T-helper 2 cell treated with Interferon-gamma antibody and Interleukin-4, amounts not matched to agents 100 ng/mL and 5 ng/mL, for 36 hours (primary cell): ENCODE measurements around the gene ENTR1. TPM values are rescaled to one million over a fixed set of nuclear protein-coding genes. Genes with fewer than 3 reads are reported as not detected.

Experiments used
- intact Hi-C: fragments of 100-400 bp; cut with micrococcal nuclease; formaldehyde crosslinking; loops from one replicate; pipeline ENCODE4 v1.15.1; 2023
- total RNA-seq: library from RNA; stranded (reverse); gene quantifications from 2 replicates; pipeline ENCODE4 v1.2.3, GENCODE V29; 2022

The ENTR1 gene, protein sequence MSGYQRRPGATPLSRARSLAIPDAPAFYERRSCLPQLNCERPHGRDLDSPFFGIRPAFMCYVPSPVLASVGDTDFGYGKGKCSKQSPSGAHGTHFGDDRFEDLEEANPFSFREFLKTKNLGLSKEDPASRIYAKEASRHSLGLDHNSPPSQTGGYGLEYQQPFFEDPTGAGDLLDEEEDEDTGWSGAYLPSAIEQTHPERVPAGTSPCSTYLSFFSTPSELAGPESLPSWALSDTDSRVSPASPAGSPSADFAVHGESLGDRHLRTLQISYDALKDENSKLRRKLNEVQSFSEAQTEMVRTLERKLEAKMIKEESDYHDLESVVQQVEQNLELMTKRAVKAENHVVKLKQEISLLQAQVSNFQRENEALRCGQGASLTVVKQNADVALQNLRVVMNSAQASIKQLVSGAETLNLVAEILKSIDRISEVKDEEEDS
- total RNA-seq: 65.1 and 69.9 TPM in 2 replicates

DNA sequence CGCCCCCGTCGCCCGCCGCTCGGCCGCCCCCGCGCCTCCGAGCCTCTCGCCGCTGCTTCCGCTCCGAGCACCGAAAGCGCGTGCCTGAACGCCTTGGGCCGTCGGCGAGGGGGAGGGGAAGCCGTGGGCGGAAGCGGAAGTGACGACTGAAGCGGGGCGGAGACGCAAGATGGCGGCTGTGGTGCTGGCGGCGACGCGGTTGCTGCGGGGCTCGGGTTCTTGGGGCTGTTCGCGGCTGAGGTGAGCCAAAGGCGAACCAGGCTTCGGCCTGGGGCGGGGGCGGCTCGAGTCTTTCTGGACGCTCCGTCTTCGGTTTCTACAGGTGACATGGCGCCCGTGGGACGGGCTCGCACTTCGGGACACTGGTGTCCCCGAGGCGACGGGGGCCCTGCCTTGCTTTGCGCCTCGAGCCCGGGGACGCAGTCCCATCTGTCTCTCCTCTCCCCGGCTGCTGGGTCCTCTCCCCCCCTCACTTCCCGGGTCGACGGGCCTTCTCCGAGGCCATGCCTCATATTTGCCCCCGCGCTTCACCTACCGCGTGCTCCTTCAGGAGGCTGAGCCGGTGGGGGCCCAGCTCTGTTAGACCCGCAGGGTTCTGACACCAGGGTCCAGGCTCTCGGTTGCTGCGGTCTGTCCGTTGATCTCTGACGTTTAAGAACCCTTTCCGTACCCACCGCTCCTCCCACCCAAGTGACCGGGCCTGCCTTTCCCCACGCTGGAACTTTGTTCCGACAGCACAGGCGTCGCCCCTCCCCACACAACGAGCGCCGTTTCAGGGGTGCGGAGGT, at the start of gene ENTR1, which contains the start of gene PMPCA:
Gene ENTR1, minus strand, starts transcription at position 115 of the 788 bp plus-strand sequence. CDS start 217 bp downstream, outside the sequence.
Gene PMPCA, plus strand, starts transcription at position 159 of the 788 bp plus-strand sequence. Its CDS starts 11 bp downstream, at position 170.
- intact Hi-C loops: loop anchor here (1.0 kb wide), 2 partner anchors 10 to 73 kb away; partner anchors contain the start of genes SEC16A and SNAPC4

DNA sequence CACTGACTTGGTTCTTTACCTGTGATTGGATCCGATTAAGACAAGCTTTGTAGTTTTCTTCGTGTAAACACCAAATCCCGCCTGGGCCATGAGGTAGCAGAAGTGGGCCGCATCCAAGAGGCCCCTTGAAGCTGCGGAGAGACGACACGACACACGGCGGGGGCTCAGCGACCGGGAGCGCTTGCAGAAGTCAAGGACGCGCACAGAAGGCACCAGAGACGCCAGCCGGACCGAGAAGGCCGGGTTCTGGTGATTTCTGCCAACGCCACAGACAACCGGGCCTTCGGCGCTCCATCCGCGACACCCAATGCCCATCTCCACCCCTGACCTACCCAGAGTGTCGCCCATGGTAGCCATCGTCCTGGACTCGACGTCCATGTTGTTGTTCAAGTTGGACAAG, 49.0 kb upstream of the ENTR1 start:
- intact Hi-C loops: no loop called here

DNA sequence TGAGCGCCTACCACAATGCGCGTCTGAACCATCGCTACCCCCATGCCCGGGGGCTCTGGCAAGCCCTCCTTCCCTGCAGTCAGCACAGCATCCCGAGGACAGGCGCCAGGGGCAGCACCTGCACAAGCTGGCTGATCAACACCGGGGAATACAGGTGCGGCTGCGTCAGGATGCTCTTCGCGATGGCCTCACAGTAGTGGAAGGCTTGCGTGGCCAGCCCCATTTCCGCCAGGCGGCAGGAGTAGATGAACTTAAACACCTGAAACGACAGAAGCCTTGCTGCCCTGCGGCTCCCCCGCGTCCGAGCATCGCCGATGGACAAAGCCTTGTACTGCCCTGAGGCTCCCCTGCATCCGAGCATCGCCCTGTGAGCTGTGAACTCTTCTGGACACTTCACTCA, 46.9 kb upstream of the ENTR1 start:
- intact Hi-C loops: no loop called here

DNA sequence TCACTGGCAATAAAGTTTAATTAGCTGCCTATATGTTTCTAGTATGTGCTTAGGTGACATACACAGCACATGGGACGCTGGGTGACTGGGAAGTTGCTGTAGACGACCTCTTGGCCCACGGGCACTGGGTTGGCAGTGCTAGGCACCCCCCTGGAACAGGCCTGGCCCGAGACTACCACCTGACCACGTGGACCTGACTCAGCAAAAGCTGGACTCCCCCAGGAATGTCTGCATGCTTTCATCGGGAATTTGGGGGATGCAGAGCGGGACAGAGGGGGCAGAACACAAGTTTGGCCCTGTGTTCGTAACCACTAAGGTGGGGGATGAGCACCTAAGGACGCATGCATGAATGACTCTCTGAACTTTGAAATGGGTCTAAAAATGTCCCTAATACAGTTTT, 45.8 kb upstream of the ENTR1 start:
- intact Hi-C loops: no loop called here

DNA sequence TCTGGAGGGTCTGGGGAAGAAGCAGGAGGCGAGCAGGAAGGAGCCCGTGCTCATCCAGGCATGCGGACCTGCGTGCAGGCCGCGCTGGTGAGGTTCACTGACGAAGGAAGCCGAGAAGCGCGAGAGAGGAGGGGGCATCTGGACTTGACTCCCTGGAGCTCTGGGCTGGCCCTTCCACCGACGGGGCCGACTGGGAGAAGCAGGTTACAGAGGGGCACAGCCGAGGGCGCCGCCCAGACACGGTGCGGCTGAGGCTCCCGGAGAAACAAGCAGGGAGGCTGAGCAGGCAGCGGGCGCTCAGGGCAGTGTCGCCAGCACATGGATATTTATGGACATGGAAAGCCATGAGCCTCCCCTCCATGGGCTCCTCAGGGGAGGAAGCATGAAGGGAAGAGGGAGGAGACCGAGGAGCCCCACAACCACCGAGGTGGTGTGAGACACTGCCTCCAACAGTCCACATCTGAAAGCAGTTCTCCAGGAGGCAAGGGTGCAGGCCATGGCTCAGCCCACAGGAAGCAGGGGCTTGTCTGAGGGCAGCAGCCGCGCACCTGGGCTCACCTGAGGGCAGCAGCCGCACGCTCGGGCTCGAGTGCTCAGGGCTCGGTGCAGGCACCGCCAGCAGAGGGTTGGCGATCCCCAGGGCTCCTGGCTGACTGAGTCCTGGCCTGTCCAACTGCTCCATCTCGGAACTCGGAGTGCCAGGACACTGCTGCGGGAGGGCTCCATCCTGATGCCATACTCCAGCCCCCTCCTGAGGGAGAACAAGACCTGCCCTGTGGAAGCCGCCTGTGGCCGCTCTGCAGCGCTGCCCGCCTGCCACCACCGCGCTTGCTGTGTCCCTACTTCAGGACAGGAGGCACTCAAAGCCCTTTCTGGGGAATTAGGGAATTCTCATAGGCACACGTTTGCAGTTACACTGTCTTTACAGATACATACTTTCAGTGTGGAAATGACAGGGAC, 44.9 kb upstream of the ENTR1 start:
- intact Hi-C loops: no loop called here

DNA sequence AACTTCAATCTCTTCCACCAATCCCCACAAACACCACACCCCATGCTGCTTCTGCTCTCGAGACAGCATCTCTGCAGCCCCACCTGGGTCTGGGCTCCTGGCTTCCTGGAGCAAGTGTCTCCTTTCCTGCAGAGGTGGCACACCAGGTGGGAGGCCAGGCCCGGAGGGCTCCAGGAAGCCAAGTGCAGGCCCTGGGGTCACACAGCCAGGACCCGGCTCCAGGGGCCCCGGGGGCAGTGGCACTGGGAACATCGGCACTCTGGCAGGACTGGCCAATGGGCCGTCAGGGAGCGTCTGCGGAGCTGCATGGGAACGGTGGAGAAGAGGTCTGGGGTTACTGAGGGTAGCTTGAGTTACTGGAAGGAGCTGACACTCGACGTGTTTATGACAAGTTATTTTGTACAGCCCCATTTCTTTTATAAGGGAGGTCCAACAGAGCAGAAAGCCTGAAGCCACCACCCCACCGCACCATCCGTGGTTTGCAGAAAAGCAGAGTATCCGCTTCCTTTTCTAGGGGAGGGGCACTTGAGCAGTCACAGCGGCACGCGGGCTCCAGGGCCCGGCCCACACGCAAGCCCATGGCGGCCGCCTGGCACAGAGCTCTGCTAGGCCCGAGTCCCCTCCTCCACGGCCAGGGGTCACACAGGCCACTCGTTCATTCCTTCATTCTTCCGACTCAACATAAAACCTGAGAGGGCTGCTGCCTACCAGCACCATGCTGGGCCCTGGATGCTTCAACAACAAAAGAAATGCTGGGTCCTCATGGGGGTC, 43.8 kb upstream of the ENTR1 start:
- intact Hi-C loops: no loop called here

DNA sequence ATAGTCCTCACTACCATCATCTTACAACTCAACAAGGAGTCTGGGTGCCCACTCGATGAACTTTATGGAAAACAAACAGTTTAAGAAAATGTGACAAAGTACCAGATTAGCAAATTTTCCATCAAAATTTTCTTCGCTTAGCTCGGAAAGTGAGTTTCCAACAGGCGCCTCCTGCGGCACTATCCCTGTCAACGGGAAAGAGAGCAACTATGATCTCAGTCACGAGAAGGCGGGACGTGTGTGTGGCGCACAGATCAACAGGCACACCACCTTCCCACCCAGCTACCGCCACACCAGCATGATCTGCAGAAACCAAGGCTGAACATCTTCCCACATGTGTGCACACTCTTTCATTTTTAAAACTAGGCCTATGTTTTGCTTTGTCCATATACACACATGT, 42.9 kb upstream of the ENTR1 start:
- intact Hi-C loops: no loop called here

DNA sequence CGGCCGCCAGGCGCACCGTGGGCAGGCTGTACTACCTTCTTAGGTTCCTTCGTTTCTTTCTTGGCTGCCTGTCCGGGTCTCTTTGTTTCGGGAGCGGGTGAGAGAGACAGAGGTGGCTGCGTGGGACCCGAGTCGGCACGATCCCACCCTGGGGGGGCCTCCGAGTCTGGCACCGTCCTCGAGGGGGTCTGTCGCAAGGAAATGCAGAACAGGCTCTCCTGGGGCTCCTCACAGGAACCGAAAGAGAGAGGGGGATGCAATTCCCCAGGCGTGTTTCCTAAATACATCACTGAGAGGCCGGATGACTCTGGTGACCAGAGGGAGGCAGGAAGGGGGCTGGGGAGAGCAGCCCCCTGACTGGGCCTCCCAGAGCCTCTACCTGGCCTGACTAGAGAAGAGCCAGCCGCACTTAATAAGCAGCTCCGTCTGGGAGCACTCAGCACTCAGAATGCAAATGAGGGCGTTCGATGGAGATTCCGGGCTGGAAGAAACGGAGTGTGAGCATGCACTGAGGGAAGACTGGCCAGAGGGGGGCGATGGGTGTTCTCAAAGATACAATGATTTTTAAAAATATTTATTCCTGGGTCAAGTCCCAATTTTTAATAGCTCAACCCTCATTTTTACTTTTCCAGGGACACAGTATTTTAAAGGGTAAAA, 40.9 kb upstream of the ENTR1 start:
- intact Hi-C loops: no loop called here

DNA sequence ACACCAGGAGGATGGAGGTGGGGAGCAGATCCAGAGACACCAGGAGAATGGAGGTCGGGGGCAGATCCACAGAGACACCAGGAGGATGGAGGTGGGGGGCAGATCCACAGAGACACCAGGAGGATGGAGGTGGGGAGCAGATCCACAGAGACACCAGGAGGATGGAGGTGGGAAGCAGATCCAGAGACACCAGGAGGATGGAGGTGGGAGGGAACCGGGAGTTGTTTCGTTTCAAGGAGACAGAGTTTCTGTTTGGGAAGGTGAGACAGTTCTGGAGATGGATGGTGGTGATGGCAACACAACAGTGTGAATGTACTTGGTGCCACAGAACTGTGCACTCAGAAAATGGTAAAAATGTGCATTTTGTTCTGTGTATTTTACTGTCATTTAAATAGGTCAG, 38.2 kb upstream of the ENTR1 start:
- intact Hi-C loops: no loop called here

DNA sequence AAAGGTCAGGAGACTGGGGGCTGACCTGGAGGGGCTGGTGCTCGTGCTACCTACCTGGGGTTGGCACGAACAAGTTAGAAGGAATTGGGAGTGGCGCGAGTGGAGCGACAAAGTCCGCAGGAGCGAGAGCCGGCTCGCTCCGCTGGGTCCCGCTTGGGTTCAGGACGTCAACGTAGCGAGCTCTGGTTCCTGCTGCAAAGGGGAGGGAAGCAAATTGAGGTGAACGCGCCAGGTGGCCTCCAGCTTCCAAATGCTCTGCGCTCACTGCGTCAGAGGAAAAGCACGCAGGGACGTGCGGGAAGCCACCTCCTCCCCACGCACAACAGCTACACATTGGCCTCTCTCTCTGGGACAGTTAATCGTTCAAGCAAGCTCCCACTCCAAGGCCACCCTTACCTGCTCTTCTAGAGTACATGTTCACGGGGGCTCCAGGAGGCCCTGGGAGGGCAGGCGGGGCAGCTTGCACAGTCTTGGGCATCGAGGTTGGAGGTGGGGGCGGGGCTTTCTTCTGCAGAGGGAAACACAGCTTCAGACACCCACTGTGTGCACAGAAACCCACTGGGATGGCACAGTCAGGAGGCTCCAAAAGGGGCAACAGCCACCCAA, 36.9 kb upstream of the ENTR1 start:
- intact Hi-C loops: no loop called here

DNA sequence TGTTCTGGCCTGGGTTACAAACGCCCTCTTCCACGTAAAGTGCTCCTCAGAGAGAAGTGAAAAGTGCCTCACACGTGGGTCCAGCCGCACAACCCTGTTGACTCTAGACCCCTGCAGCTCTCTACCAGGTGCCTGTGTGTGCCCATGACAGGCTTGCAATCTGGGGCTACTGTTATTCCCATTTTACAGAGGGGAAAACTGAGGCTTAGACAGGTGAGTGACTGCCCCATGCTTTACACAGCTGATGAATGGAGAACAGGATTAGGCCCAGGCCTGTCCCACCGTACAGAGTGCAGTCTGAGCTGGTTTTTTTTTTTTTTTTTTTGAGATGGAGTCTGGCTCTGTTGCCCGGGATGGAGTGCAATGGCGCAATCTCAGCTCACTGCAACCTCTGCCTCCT, 35.4 kb upstream of the ENTR1 start:
- intact Hi-C loops: no loop called here

DNA sequence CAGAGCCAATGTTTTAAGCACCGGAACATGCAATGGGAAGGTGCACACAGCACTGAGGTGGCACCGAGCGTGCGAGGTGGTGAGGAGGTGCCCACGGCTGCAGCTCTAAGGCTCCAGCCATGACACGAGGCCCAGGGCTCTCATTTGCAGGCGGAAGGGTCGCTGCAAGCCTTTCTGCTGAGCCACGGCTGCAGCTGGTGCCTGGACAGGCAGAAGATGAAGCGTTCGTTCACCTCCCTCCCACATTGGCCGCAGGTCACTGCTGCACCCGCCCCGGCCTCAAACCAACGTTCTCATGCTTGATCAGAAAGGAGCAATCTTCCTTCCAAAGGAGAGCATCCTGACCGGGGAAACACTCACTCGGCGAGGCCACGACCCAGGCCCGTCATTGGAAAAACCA, 33.7 kb upstream of the ENTR1 start:
- intact Hi-C loops: no loop called here

DNA sequence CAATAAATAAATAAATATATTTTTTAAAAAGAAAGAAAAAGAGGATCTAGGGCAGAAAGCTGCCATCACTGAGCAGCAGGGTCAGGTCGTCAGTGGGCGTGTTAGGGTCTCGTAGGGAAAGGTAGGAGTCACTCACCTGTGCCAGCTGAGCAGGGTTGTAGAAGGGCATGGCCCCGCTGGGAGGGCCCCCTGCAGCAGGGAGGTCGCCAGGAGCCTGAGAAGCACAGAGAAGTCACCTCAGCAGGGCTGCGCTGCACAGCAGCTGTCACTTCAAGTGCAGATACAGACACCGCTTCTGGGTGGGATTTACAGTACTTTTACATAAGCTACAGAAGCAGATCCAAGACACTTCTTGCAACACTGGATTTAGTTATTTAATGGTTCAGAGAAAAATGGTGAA, 33.3 kb upstream of the ENTR1 start:
- intact Hi-C loops: no loop called here

DNA sequence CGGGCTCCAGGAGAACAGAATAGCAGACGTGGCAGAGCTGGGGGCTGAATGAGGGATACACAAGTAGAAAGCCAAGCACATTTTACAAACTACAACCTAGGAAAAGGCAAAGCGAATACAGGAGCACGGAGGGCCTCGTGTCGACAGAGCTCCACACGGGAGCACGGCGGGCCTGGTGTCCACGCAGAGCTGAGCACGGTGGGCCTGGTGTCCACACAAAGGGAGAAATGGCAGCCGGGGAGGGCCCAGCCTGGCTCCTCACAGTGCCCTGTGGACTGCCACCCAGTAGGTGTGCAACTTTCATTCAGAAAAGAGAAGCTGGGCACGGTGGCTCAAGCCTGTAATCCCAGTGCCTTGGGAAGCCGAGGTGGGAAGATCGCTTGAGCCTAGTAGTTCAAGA, 32.7 kb upstream of the ENTR1 start:
- intact Hi-C loops: no loop called here

DNA sequence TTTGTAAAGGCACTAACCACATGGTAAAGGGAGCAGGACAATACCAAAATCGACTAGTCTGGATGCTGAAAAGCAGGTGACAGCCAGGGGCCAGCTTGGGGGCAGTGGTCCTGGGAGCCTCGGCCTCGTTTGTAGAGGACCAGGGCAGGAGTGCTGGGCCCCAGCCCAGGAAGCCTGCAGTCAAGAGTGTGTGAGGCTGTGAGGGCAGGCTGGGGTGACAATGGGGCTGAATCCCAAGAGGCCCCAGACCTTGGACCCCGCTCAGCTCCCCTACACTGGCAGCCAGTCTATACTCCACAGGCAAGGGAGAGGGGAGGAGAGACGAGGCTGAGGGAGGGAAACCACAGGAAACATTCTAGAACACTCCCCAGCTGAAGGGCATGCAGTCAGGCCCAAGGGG, 31.9 kb upstream of the ENTR1 start:
- intact Hi-C loops: no loop called here

DNA sequence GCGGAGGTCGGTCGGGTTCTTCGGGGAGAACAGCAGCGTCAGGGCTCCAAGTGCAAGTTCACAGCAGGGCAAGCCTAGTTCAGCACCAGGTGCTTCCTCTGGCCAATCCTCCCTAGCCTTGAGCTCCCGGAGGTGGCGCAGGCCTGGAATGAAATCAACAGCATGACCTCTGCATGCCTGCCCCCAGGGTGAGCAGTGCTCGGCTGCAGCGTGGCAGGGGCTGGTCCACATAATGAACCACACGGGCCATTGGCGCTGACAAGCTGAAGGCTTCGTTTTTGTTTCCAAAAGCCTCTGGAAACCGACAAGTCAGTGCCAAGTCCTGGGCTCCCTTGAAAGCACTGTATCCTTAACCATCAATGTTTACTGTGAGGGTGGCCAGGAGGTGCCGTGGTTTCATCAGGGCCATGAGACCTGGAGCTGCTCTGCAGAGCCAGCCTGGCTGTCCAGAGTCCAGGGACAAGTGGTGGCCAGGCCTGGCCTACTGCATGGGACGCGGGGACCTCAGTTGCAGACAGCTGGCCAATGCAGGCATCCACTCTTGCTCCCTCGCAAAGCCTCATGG, 31.3 kb upstream of the ENTR1 start:
- intact Hi-C loops: no loop called here

DNA sequence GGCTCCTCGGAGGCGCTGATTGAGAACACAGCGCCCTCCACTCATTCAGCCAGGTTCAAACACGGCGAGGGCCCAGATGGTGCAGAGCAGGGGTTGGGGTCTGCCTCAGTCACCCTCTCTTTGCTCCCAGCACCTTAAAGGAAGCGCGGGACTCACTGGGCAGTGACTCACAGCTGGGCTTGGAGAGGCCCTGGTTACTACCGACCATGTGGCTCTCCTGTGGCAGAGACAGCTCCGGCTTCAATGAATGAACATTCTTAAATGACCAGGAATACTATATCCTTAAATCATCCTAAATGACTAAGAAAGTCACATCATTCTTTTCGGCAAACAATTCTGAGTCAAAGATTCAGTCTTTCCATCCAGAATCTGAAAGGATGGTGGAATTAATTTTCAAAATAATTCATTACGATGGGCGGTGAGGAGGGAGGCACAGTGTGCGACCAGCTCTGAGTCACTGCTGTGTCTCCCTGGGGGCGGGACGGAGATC, 30.8 kb upstream of the ENTR1 start:
- intact Hi-C loops: no loop called here

DNA sequence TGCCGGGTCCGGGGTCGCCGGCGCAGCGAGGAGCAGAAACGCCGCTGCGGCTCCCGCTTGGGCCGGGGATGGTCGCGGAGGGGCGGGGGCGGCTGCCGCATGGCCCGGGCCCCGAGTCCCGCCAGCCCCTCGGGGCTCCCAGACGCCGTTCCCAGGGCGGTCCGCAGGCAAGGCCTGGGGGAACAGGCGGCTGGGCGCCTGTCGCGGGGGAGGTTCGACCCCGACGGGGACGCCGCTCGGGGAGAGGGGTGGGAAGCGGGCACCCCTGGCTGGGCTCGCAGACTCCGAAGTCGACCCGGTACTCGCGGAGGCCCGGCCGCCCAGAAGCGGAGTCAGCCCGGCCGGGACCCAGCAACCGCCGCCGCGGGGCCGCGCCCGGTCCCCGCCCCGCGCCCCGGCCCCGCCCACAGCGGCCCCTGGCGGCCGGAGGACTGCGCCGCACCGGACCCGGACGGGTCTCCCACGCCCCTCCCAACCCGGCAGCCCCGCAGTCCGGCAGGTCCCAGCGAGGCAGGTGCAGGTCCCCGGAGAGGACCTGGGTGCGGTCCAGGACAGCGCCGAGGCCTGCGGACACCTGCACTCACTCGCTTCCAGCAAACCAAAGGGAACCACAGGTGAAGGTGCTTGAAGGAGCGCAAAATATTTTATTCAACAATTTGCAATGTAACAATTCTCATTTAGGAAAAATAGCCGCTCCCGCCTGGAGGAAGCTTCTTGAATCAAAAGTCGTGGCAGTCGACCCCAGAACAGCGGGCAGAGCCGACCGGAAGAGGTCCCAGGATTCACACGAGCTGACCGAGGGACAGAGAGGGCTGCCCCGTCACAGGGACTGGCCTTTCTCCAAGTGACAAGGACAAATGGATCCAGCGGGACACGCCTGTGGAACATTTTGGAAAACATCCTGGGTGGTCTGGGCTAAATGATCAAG, 29.3 kb upstream of the ENTR1 start, which contains the start of gene INPP5E:
Gene INPP5E, minus strand, starts transcription at position 365 of the 928 bp plus-strand sequence. CDS start 426 bp downstream, outside the sequence.
- intact Hi-C loops: loop anchor here (1.0 to 2.0 kb wide), 2 partner anchors 39 to 43 kb away; partner anchors contain the start of genes SEC16A and SNAPC4
